ENCODE data around the gene EML6.

The EML6 gene

DNA sequence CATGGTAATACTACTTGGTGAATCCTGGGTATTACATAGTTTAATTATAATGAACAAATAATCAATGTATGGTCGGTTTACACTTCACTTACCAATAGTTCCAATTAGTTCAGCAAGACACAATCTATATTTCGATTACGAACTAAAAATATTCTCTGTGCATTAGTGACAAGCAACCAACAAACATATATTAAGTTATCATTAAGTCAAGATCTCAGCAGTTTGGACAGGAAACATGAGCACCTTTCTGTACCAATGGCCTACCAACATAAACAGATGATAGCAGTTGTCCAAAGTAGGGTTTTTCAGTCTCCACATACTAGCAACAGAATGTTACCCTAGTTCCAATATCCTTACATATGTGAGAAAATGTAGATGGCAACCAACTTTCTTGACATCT lies 294.0 kb downstream of the EML6 start:
- DNase-seq (ENCODE audit: low read depth, low spot score): no peak
- no peak overlapping the region for H3K4me3 ChIP-seq (ENCODE audit: low read depth, low read length)
- in situ Hi-C loops (cut with HindIII; ENCODE audit: low sequenced_read_pairs): no loop called here
- TF ChIP-seq, protein P1, sequence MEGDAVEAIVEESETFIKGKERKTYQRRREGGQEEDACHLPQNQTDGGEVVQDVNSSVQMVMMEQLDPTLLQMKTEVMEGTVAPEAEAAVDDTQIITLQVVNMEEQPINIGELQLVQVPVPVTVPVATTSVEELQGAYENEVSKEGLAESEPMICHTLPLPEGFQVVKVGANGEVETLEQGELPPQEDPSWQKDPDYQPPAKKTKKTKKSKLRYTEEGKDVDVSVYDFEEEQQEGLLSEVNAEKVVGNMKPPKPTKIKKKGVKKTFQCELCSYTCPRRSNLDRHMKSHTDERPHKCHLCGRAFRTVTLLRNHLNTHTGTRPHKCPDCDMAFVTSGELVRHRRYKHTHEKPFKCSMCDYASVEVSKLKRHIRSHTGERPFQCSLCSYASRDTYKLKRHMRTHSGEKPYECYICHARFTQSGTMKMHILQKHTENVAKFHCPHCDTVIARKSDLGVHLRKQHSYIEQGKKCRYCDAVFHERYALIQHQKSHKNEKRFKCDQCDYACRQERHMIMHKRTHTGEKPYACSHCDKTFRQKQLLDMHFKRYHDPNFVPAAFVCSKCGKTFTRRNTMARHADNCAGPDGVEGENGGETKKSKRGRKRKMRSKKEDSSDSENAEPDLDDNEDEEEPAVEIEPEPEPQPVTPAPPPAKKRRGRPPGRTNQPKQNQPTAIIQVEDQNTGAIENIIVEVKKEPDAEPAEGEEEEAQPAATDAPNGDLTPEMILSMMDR (IDR thresholded peaks at IDR 0.05; ENCODE audit: low read depth, low read length): no peak

DNA sequence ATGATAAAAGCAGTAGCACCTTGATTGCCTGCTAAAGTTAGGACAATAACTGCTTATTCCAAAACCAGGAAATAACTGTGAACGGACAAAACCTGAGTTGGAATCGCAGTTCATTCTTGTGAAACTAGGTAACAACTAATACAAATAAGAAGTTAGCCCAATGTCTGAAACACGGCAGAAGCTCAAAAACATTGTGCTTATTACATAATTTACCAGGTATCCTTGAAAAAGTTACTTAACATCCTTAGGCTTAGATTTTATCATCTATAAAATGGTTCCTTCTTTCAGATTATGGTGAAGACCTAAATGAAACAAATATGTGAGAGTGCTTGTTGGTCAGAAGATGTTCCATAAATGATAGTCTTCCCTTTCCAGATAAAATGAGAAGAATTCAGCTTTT lies 294.4 kb downstream of the EML6 start:
- in situ Hi-C loops (cut with HindIII; ENCODE audit: low sequenced_read_pairs): no loop called here
- no peak overlapping the region for H3K4me3 ChIP-seq (ENCODE audit: low read depth, low read length)
- no peak for DNase-seq (ENCODE audit: low read depth, low spot score)
- TF ChIP-seq, protein P1 (IDR thresholded peaks at IDR 0.05; ENCODE audit: low read depth, low read length): no peak

DNA sequence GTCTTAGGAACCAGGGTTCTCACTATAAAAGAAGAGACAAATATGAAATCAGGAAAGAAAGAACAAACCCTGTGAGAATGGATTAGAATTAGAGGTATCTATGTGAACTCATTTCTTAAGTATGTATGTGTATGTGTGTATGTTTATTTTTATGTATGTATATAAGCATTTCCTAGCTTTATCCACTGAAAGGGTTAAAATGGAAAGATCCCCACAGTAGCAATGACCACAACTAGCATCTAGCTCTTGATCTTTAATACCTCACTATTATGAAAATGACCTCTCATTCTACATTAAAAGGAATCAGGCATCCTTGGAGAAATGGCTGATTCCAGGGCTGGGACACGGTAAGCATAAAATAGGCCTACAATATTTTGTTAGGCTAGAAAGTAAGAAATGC lies 295.2 kb downstream of the EML6 start:
- DNase-seq (ENCODE audit: low read depth, low spot score): no peak
- in situ Hi-C loops (cut with HindIII; ENCODE audit: low sequenced_read_pairs): no loop called here
- TF ChIP-seq, protein P1 (IDR thresholded peaks at IDR 0.05; ENCODE audit: low read depth, low read length): no peak
- no peak overlapping the region for H3K4me3 ChIP-seq (ENCODE audit: low read depth, low read length)

DNA sequence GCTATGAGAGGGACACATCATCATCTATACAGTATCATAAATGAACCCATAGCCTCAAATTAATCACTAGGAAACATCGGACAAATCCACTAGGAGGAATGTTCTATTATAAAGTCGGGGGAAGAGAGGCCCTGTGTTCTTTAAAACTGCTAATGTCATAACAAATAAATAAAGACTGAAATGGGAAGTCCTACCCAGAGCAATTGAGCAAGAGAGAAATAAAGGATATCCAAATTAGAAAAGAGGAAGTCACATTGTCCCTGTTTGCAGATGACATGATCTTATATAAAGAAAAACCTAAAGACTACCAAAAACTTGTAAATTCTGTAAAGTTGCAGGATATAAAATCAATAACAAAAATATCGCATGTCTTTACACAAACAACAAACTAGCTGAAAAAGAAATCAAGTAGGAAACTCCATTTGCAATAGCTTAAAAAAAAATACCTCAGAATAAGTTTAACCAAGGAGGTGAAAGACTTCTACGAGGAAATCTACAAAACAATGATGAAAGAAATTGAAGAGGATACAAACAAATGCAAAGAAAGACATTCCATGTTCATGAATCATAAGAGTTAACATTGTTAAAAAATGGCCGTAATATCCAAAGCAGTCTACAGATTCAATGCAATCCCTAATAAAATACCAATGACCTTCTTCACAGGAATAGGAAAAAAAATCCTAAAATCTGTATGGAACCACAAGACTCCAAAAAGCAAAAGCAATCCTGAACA lies 296.2 kb downstream of the EML6 start:
- in situ Hi-C loops (cut with HindIII; ENCODE audit: low sequenced_read_pairs): no loop called here
- no peak for DNase-seq (ENCODE audit: low read depth, low spot score)
- TF ChIP-seq, protein P1 (IDR thresholded peaks at IDR 0.05; ENCODE audit: low read depth, low read length): no peak
- no peak overlapping the region for H3K4me3 ChIP-seq (ENCODE audit: low read depth, low read length)

All from astrocyte of the spinal cord (primary cell).